GM12878 (cell line): Measurements from ENCODE around the gene RHPN2. TPM values are rescaled to one million over a fixed set of nuclear protein-coding genes. Genes with fewer than 3 reads are reported as not detected.

Source experiments
- ATAC-seq: fragments of 200-7000 bp; cut with Tn5 transposase; 3 replicates; pipeline ENCODE4 v1.9.1; 2020; ENCODE audit warnings: mild to moderate bottlenecking, moderate library complexity
- BruUV-seq: library from RNA; stranded (reverse); fragments of 400-500 nt; replicated peaks from 2 replicates; lab custom pipeline; 2021; lab: Mats Ljungman, UMichigan
- CTCF ChIA-PET: fragments of 300-600 bp; sonication (Branson Sonifier 250); formaldehyde crosslinking; extraction: SDS; loops from one replicate; lab custom pipeline; 2021; ENCODE audit warnings: inconsistent platforms; lab: Yijun Ruan, JAX
- POLR2A ChIA-PET: fragments of 350-600 bp; formaldehyde crosslinking; extraction: SDS; loops from one replicate; lab custom pipeline; 2021; ENCODE audit warnings: inconsistent platforms; lab: Charles Lee
- RAD21 ChIA-PET: fragments of 300-600 bp; sonication (Branson Sonifier 250); formaldehyde crosslinking; loops from one replicate; lab custom pipeline; 2023; ENCODE audit warnings: antibody characterized with exemption; ENCODE audit not compliant: unreplicated experiment; lab: Charles Lee
- SMC1A ChIA-PET: fragments of 300-600 bp; sonication (Branson Sonifier 250); formaldehyde crosslinking; loops from one replicate; lab custom pipeline; 2023; ENCODE audit not compliant: unreplicated experiment, uncharacterized antibody; lab: Charles Lee
- DNase-seq: peaks from one replicate; pipeline ENCODE4 v3.0.0-alpha.2; 2011; ENCODE audit warnings: low read depth, low spot score
- FAIRE-seq: peaks from 3 replicates; lab custom pipeline; 2011; peaks lifted over from hg19 to GRCh38; lab: Jason Lieb, UNC
- H2AFZ ChIP-seq: 2 replicates; pipeline ENCODE4 v1.6.0; 2011; ENCODE audit warnings: low read depth, low read length, control low read depth; ENCODE audit not compliant: control insufficient read depth
- H3K27ac ChIP-seq: 2 replicates; pipeline ENCODE4 v1.5.1; 2011; ENCODE audit warnings: control low read depth; ENCODE audit not compliant: control insufficient read depth, insufficient read depth
- H3K27me3 ChIP-seq, 2 experiments: replicated peaks in 1 of 2; 2 replicates each; pipeline versions ENCODE4 v1.6.0 to v1.6.1; 2011; ENCODE audit warnings: low read length in 1 of 2; ENCODE audit not compliant: control insufficient read depth in 2 of 2, insufficient read depth in 2 of 2
- H3K36me3 ChIP-seq, 2 experiments: 2 replicates each; pipeline ENCODE4 v1.5.1; 2011; ENCODE audit warnings: low read length in 1 of 2; ENCODE audit not compliant: control insufficient read depth in 2 of 2, insufficient read depth in 2 of 2
- H3K4me1 ChIP-seq: 2 replicates; pipeline ENCODE4 v1.6.1; 2011; ENCODE audit warnings: mild to moderate bottlenecking, low read length, moderate library complexity, mixed read lengths; ENCODE audit not compliant: control insufficient read depth, insufficient read depth
- H3K4me2 ChIP-seq: 2 replicates; pipeline ENCODE4 v1.6.0; 2011; ENCODE audit warnings: control low read depth; ENCODE audit not compliant: control insufficient read depth, insufficient read depth
- H3K4me3 ChIP-seq: fragments of 200-600 bp; sonication (generic); 2 replicates; pipeline ENCODE4 v1.5.1; 2016
- H3K79me2 ChIP-seq: 2 replicates; pipeline ENCODE4 v1.6.0; 2011; ENCODE audit warnings: low read length; ENCODE audit not compliant: control insufficient read depth, insufficient read depth
- H3K9ac ChIP-seq: 2 replicates; pipeline ENCODE4 v1.8.0; 2011; ENCODE audit warnings: low read length, control low read depth, mixed read lengths; ENCODE audit not compliant: control insufficient read depth, insufficient read depth
- H3K9me3 ChIP-seq: replicated peaks from 3 replicates; pipeline ENCODE4 v1.5.1; 2011; ENCODE audit warnings: mild to moderate bottlenecking, low read length; ENCODE audit not compliant: control insufficient read depth, insufficient read depth
- H4K20me1 ChIP-seq: 2 replicates; pipeline ENCODE4 v1.6.0; 2011; ENCODE audit not compliant: control insufficient read depth, insufficient read depth
- GATAD2B ChIP-seq: fragments of 450-650 bp; conservative IDR thresholded peaks from 2 replicates; pipeline ENCODE4 v1.6.1; 2017; ENCODE audit warnings: low read depth, mild to moderate bottlenecking, moderate library complexity
- RAD21 ChIP-seq: IDR thresholded peaks from 2 replicates; pipeline ENCODE4 v1.6.1; 2011; ENCODE audit warnings: mild to moderate bottlenecking, low read depth, low read length, moderate library complexity; ENCODE audit not compliant: insufficient read depth
- RUNX3 ChIP-seq: IDR thresholded peaks from 2 replicates; pipeline ENCODE4 v1.6.1; 2012; ENCODE audit warnings: low read length, inconsistent platforms
- SMC3 ChIP-seq: IDR thresholded peaks from 2 replicates; pipeline ENCODE4 v1.6.1; 2011; ENCODE audit warnings: low read length, improper control_type of control experiment, borderline replicate concordance
- WGBS: methylation state at CpG from one replicate; pipeline ENCODE4 v1.1.6; 2016; ENCODE audit warnings: low lambda C conversion rate; ENCODE audit not compliant: insufficient replicate concordance, insufficient coverage; ENCODE audit errors: missing lambda C conversion rate; 5-methylcytosine and 5-hydroxymethylcytosine counted together
- in situ Hi-C: fragments of 300-500 bp; cut with MboI; formaldehyde crosslinking; loops from 9 replicates; pipeline ENCODE4 v1.14.3; 2018; ENCODE audit warnings: mixed read lengths
- intact Hi-C: fragments of 100-400 bp; cut with micrococcal nuclease; formaldehyde crosslinking; loops from one replicate; pipeline ENCODE4 v1.14.2; 2022; ENCODE audit not compliant: unreplicated experiment
- polyA plus RNA-seq, 11 experiments: library from polyadenylated mRNA; depleted of rRNA in 4 of 11; unstranded in 6 of 11; stranded (reverse) in 5 of 11; fragments of >200 nt; fragmentation: Nextera tagmentation in 4 of 11; fragmentation: Illumina TruSeq in 1 of 11; extraction: Ambion mirVana in 4 of 11; extraction: Trizol in 1 of 11; gene quantifications; 1 replicate in 1 of 11; 2 replicates in 10 of 11; pipeline versions ENCODE4 v1.2.1 to v1.2.3, GENCODE V29; 2011 to 2016; ENCODE audit warnings: inconsistent platforms in 2 of 11, missing spikeins in 2 of 11, low read depth in 1 of 11
- total RNA-seq, 4 experiments: library from RNA; depleted of rRNA in 3 of 4; stranded (reverse); fragments of >200 nt in 3 of 4; fragmentation: Illumina TruSeq in 1 of 4; extraction: Trizol in 1 of 4; gene quantifications; 2 replicates each; pipeline versions ENCODE4 v1.2.1 to v1.2.3, GENCODE V29; 2013 to 2021
- TF ChIP-seq, protein P1 (sequence below), 3 experiments: IDR thresholded peaks in 2 of 3; conservative IDR thresholded peaks in 1 of 3; 2 replicates each; pipeline ENCODE4 v1.5.1; 2011; ENCODE audit warnings: low read depth in 3 of 3, low read length in 3 of 3, mild to moderate bottlenecking in 3 of 3, control low read depth in 2 of 3, moderate library complexity in 2 of 3, inconsistent platforms in 1 of 3, mixed read lengths in 1 of 3; ENCODE audit not compliant: control insufficient read depth in 2 of 3, insufficient read depth in 1 of 3; ENCODE audit errors: extremely low read depth in 1 of 3
- TF ChIP-seq, protein P2 (sequence below): fragments of 450-650 bp; formaldehyde crosslinking; IDR thresholded peaks from 2 replicates; pipeline ENCODE4 v1.4.0; 2022; ENCODE audit warnings: mild to moderate bottlenecking, moderate library complexity

Gene RHPN2
- total and polyA plus RNA-seq, 10 of the 15 experiments (the other 5 are each of a cell fraction or from before 2014, with no cell fraction given), result 0.71 to 7.4 (median 3.7) TPM

DNA sequence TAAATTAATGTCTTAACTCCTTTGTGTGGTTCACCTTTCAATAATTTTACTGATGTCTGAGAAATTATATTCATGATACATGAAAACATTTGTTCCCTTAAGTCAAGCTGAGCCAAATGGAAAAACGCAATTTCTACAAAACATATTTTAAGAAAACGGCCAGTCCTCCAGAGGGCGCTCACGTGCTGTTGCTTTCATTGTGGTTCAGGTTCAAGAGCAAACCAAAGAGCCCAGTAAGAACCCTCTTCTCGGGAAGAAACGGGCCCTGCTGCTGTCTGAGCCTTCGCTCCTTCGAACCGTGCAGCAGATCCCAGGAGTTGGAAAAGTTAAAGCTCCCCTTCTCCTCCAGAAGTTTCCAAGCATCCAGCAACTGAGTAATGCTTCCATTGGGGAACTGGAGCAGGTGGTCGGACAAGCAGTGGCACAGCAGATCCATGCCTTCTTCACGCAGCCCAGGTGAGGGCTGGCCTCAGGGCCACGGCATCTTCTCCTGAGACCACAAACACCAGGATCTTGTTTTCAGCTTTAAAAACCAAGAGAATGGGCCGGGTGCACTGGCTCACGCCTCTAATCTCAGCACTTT, 88.4 kb downstream of the RHPN2 start:
- RAD21 ChIA-PET, result no interaction called here
- no TSS peak for BruUV-seq
- no peaks in the 10 kb centered on the region for H3K27me3 ChIP-seq
- no peak overlapping the region for H3K4me3 ChIP-seq
- H3K79me2 ChIP-seq, result peaks cover 5% of the 10 kb centered on the region
- no peaks in the 10 kb centered on the region for H3K4me1 ChIP-seq
- TF ChIP-seq GATAD2B, result no peak
- TF ChIP-seq, protein P1, sequence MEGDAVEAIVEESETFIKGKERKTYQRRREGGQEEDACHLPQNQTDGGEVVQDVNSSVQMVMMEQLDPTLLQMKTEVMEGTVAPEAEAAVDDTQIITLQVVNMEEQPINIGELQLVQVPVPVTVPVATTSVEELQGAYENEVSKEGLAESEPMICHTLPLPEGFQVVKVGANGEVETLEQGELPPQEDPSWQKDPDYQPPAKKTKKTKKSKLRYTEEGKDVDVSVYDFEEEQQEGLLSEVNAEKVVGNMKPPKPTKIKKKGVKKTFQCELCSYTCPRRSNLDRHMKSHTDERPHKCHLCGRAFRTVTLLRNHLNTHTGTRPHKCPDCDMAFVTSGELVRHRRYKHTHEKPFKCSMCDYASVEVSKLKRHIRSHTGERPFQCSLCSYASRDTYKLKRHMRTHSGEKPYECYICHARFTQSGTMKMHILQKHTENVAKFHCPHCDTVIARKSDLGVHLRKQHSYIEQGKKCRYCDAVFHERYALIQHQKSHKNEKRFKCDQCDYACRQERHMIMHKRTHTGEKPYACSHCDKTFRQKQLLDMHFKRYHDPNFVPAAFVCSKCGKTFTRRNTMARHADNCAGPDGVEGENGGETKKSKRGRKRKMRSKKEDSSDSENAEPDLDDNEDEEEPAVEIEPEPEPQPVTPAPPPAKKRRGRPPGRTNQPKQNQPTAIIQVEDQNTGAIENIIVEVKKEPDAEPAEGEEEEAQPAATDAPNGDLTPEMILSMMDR (IDR thresholded peaks at IDR 0.05 in 2 of 3, conservative IDR thresholded peaks at IDR 0.05 in 1 of 3; ENCODE audit: control insufficient read depth in 2 of 3, extremely low read depth in 1 of 3, insufficient read depth in 1 of 3, low read depth in 3 of 3, low read length in 3 of 3), result peak; percentile 66 to 75 (median 74)
- TF ChIP-seq RAD21, result peak; percentile 78
- TF ChIP-seq RUNX3, result peak; percentile 34; the same call in 1 of the 2 replicates
- TF ChIP-seq SMC3, result peak; percentile 52; the same call in 1 of the 2 replicates
- TF ChIP-seq, protein P2, sequence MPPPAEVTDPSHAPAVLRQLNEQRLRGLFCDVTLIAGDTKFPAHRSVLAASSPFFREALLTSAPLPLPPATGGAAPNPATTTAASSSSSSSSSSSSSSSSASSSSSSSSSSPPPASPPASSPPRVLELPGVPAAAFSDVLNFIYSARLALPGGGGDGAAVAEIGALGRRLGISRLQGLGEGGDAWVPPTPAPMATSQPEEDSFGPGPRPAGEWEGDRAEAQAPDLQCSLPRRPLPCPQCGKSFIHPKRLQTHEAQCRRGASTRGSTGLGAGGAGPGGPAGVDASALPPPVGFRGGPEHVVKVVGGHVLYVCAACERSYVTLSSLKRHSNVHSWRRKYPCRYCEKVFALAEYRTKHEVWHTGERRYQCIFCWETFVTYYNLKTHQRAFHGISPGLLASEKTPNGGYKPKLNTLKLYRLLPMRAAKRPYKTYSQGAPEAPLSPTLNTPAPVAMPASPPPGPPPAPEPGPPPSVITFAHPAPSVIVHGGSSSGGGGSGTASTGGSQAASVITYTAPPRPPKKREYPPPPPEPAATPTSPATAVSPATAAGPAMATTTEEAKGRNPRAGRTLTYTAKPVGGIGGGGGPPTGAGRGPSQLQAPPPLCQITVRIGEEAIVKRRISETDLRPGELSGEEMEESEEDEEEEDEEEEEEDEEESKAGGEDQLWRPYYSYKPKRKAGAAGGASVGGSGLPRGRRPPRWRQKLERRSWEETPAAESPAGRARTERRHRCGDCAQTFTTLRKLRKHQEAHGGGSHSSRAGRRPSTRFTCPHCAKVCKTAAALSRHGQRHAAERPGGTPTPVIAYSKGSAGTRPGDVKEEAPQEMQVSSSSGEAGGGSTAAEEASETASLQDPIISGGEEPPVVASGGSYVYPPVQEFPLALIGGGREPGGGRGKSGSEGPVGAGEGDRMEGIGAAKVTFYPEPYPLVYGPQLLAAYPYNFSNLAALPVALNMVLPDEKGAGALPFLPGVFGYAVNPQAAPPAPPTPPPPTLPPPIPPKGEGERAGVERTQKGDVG, result no peak
- TF ChIP-seq, all 136 proteins: peak for 4
- FAIRE-seq (no peak), DNase-seq (no peak), ATAC-seq (no peak)
- peaks cover 0 to 12% of the 10 kb centered on the region in 2 experiments; a peak in 2 of 4 replicates for H3K36me3 ChIP-seq
- no peak overlapping the region for H3K27ac ChIP-seq
- ChIA-PET CTCF (interaction anchor here (0.6 to 2.6 kb wide), 16 partner anchors 10 to 431 kb away, joined by 3 to 12 read pairs (median 4); partner anchors contain the start of gene PDCD5), SMC1A (interaction anchor here (0.5 kb wide), 1 partner anchor 35 kb away, joined by 3 read pairs; no protein-coding TSS in a partner anchor), POLR2A (interaction anchor here (0.6 to 1.2 kb wide), 2 partner anchors 9 to 616 kb away, joined by 3 read pairs; no protein-coding TSS in a partner anchor)
- H3K9me3 ChIP-seq, result no peaks in the 10 kb centered on the region
- in situ Hi-C loops, result loop anchor here (5.0 kb wide), 1 partner anchor 141 kb away; no protein-coding TSS in a partner anchor
- H2AFZ ChIP-seq, result no peak overlapping the region
- no peak overlapping the region for H3K4me2 ChIP-seq
- intact Hi-C loops, result loop anchor here (1.0 to 10.0 kb wide), 2 partner anchors 143 to 392 kb away; partner anchors contain the start of gene PDCD5
- no peaks in the 10 kb centered on the region for H4K20me1 ChIP-seq
- 52% methylated on average over 14 of the region's 14 CpGs for WGBS
- H3K9ac ChIP-seq, result no peak overlapping the region
